Left lung (tissue), 10 donors: ENCODE results near the gene NELFB. TPM values are rescaled to one million over a fixed set of nuclear protein-coding genes. Genes with fewer than 3 reads are reported as not detected.
A peak's percentile ranks its signal among the peaks of the same experiment; 100 is the strongest.

Experiments used
- ATAC-seq: fragments of 200-7000 bp; cut with Tn5 transposase; one replicate; pipeline ENCODE4 v1.9.1; 2020; ENCODE audit warnings: moderate library complexity
- DNase-seq, 4 donors: peaks; one replicate each; pipeline ENCODE4 v3.0.0-alpha.2; 2013 to 2020
- H3K27ac ChIP-seq, 2 donors: fragments of 200-600 bp; sonication (generic) in 1 of 2; one replicate each; pipeline versions ENCODE4 v1.5.0 to v1.8.0; 2020 to 2021
- H3K27me3 ChIP-seq, 2 donors: fragments of 200-600 bp; sonication (generic) in 1 of 2; one replicate each; pipeline versions ENCODE4 v1.5.0 to v1.8.0; 2020 to 2021
- H3K36me3 ChIP-seq, 2 donors: fragments of 200-600 bp; sonication (generic) in 1 of 2; one replicate each; pipeline versions ENCODE4 v1.5.0 to v1.8.0; 2020 to 2021
- H3K4me1 ChIP-seq, 2 donors: fragments of 200-600 bp; one replicate each; pipeline ENCODE4 v1.8.0; 2021
- H3K4me3 ChIP-seq, 2 donors: fragments of 200-600 bp; sonication (generic) in 1 of 2; one replicate each; pipeline versions ENCODE4 v1.5.0 to v1.8.0; 2020 to 2021; ENCODE audit warnings: mild to moderate bottlenecking in 1 of 2
- H3K9me3 ChIP-seq, 2 donors: fragments of 200-600 bp; sonication (generic) in 1 of 2; one replicate each; pipeline versions ENCODE4 v1.5.0 to v1.8.0; 2020 to 2021
- intact Hi-C, 2 donors: fragments of 100-400 bp; cut with DNase I; formaldehyde crosslinking; loops; one replicate each; pipeline versions ENCODE4 v1.11.2 to v1.14.2; 2022
- polyA plus RNA-seq, 6 donors: library from polyadenylated mRNA; unstranded; fragments of 120-200 nt; gene quantifications; one replicate each; pipeline ENCODE4 v1.2.1, GENCODE V29; 2013; ENCODE audit not compliant: insufficient read length in 6 of 6
- total RNA-seq, 2 donors: library from RNA; stranded (reverse); fragmentation: NEBNext Ultra II Directional; extraction: Animal tissue kit (Norgen Biotek cat#: 25700); gene quantifications; one replicate each; pipeline ENCODE4 v1.2.1, GENCODE V29; 2021
- TF ChIP-seq, protein P1 (sequence below), 2 donors: fragments of 200-600 bp; sonication (generic) in 1 of 2; IDR thresholded peaks; one replicate each; pipeline versions ENCODE4 v1.5.0 to v1.8.0; 2021; ENCODE audit warnings: antibody characterized with exemption in 2 of 2
- donor health status: DM: no; HTN: yes; CAD: no.
- donor health status: DM: no; HTN: no; CAD: no.

NELFB gene
- total and polyA plus RNA-seq, 8 donors = 47.8 to 62.9 (median 55.6) TPM

DNA sequence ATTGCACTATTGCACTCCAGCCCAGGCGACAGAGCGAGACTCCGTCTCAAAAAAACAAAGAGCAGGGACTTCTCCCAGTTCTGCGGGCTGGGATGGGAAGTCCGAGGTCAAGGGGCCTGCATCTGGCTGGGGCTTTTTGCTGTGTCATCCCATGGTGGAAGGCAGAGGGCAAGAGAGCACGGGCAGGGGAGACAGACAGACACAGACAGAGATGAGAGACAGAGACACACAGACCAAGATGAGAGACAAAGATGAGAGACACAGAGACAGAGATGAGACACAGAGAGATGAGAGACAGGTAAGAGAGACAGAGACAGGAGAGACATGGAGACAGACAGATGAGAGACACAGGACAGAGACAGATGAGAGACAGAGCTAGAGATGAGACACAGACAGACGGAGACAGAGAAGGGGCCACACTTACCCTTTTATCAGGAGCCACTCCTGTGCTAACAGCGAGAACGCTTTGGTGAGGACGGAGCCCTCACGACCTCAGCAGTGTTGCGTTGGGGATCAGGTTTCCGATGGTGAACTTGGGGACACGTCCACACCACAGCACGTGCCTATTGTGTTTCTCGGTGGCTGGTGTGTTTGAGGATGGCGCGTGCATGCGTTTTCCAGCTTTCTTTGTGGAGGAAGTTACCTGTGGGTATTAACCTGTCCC, 13.5 kb downstream of the NELFB start:
- peaks cover 0 to 84% of the 10 kb centered on the region in 2 donors for H3K36me3 ChIP-seq

DNA sequence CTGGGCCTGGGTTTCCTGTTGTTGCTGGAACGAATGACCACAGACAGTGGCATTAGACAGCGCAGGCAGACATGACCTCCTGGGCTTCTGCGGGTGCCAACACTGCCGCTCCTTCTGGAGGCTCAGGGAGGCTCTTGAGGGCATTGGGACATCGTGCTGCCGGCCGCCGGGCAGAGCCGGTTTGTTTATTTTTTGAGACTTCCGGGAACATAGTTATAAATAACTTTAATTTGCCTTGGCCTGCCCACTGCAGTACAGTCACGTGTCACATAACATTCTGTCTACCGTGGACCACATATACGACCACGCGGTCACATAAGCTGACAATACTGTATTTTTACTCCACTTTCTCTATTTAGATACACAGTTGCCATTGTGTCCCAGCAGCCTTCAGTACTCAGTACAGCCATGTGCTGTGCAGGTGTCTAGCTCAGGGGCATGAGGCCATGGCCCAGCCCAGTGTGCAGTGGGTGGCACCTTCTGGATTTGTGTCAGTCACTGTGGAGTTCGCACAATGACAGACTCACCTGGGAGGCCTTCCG, 14.2 kb downstream of the NELFB start:
- H3K36me3 ChIP-seq = peaks cover 0 to 78% of the 10 kb centered on the region in 2 donors
- H3K27me3 ChIP-seq = no peaks in the 10 kb centered on the region
- DNase-seq (peak in 2 of 4 donors; percentile 76 to 86), ATAC-seq (peak; percentile 85)
- TF ChIP-seq, protein P1, sequence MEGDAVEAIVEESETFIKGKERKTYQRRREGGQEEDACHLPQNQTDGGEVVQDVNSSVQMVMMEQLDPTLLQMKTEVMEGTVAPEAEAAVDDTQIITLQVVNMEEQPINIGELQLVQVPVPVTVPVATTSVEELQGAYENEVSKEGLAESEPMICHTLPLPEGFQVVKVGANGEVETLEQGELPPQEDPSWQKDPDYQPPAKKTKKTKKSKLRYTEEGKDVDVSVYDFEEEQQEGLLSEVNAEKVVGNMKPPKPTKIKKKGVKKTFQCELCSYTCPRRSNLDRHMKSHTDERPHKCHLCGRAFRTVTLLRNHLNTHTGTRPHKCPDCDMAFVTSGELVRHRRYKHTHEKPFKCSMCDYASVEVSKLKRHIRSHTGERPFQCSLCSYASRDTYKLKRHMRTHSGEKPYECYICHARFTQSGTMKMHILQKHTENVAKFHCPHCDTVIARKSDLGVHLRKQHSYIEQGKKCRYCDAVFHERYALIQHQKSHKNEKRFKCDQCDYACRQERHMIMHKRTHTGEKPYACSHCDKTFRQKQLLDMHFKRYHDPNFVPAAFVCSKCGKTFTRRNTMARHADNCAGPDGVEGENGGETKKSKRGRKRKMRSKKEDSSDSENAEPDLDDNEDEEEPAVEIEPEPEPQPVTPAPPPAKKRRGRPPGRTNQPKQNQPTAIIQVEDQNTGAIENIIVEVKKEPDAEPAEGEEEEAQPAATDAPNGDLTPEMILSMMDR (IDR thresholded peaks at IDR 0.05) = no peak
- H3K4me1 ChIP-seq = peaks cover 22 to 39% of the 10 kb centered on the region in 2 donors
- H3K27ac ChIP-seq = peak overlapping the region; percentile 67 to 69
- no peaks in the 10 kb centered on the region for H3K9me3 ChIP-seq
- no peak overlapping the region for H3K4me3 ChIP-seq
- intact Hi-C loops = no loop called here

More for the DNA sequence above, 13.5 kb downstream of the NELFB start:
- TF ChIP-seq, protein P1 (IDR thresholded peaks at IDR 0.05) = no peak
- Histone ChIP-seq H3K27ac (peak overlapping the region; percentile 67 to 69), H3K4me1 (peaks cover 21 to 39% of the 10 kb centered on the region in 2 donors), H3K4me3 (no peak overlapping the region), H3K27me3 (no peaks in the 10 kb centered on the region), H3K9me3 (no peaks in the 10 kb centered on the region)
- intact Hi-C loops = no loop called here
- DNase-seq = no peak
- no peak for ATAC-seq

DNA sequence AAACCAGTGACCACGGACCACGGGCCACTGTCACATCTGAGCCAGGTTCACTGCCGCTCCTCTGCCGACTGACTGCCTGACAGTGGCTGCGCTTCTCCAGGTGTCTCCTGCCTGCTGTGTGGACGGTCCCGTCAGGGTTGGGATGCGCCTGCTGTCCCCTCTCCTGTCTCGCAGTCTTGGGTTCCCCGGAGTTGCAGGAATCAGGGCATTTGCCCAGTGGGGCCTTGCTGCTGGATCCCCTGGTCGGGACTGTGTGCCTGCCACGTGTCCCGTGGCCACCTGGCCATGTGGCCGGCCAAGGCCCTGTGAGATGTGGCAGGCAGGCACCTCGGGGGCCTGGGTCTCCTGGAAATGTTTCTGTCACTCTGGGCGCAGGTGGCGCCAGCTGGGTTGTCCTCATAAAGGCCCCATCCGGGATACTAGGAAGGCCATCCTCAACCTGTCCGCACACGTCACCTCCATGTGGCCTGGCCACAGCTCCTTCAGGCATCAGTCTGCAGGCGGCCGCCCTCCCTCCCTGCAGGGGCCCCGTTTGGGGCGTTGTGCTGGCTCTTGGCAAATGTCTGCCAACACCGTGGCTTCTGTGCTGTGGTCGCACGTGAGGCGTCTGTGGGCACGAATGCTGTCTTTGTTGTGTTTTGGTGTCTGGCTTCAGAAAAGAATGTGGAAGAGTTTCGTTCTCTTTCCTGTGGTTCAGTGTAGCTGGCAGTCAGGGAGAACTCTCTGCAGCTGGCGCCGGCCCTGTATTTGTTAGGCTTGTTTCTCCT, 16.0 kb downstream of the NELFB start:
- Histone ChIP-seq H3K27me3 (no peaks in the 10 kb centered on the region), H3K9me3 (no peaks in the 10 kb centered on the region), H3K36me3 (peaks cover 0 to 60% of the 10 kb centered on the region in 2 donors), H3K27ac (no peak overlapping the region), H3K4me3 (no peak overlapping the region), H3K4me1 (peaks cover 24 to 51% of the 10 kb centered on the region in 2 donors)
- peak in 1 of 4 donors; percentile 41 for DNase-seq
- TF ChIP-seq, protein P1 (IDR thresholded peaks at IDR 0.05) = no peak
- ATAC-seq = no peak
- intact Hi-C loops = no loop called here

GRCh38 chr9:137271696-137272076, 16.6 kb downstream of the NELFB start:
- Histone ChIP-seq H3K4me1 (peaks cover 30 to 57% of the 10 kb centered on the region in 2 donors), H3K9me3 (no peaks in the 10 kb centered on the region), H3K36me3 (peaks cover 0 to 55% of the 10 kb centered on the region in 2 donors), H3K4me3 (no peak overlapping the region), H3K27ac (no peak overlapping the region), H3K27me3 (no peaks in the 10 kb centered on the region)
- TF ChIP-seq, protein P1 (IDR thresholded peaks at IDR 0.05) = no peak
- intact Hi-C loops = no loop called here
- no peak for DNase-seq
- ATAC-seq = no peak
